AG04449 (cell line): Measurements from ENCODE around the gene C6orf15.

Source experiments
- CTCF ChIA-PET: fragments of 350-600 bp; formaldehyde crosslinking; extraction: SDS; loops from one replicate; lab custom pipeline; 2021; ENCODE audit warnings: antibody characterized with exemption; lab: Yijun Ruan, JAX
- POLR2A ChIA-PET: fragments of 400-600, 350-600 bp; formaldehyde crosslinking; extraction: SDS; loops from one replicate; lab custom pipeline; 2020; ENCODE audit warnings: antibody characterized with exemption, inconsistent platforms; lab: Yijun Ruan, JAX
- DNase-seq: peaks from one replicate; pipeline ENCODE4 v3.0.0-alpha.2; 2010; ENCODE audit warnings: low read depth, low spot score
- H3K4me3 ChIP-seq: 2 replicates; pipeline ENCODE4 v1.5.1; 2011; ENCODE audit warnings: low read depth, mild to moderate bottlenecking, control low read depth, low read length
- CTCF ChIP-seq: IDR thresholded peaks from one replicate; pipeline ENCODE4 v1.5.1; 2011; ENCODE audit warnings: mild to moderate bottlenecking, moderate library complexity, low read length, control low read depth, inconsistent platforms; ENCODE audit not compliant: insufficient read depth; ENCODE audit errors: missing control alignments

The C6orf15 gene

GRCh38 chr6:31092238-31092637 is 20.1 kb downstream of the C6orf15 start:
- ChIA-PET CTCF (interaction anchor here (0.8 to 38.8 kb wide), 8 partner anchors 9 to 270 kb away, joined by 3 to 1346 read pairs (median 8); partner anchors contain the start of genes C6orf15, GTF2H4, PSORS1C1 and VARS2), POLR2A (no interaction called here)
- no peak for DNase-seq
- TF ChIP-seq CTCF = no peak
- no peak overlapping the region for H3K4me3 ChIP-seq

- no peak for TF ChIP-seq CTCF
- ChIA-PET POLR2A (no interaction called here), CTCF (interaction anchor here (0.6 to 38.8 kb wide), 10 partner anchors 8 to 550 kb away, joined by 3 to 1346 read pairs (median 8); partner anchors contain the start of genes GTF2H4, PSORS1C1 and VARS2)
Measured at GRCh38 chr6:31091680-31092079, 20.7 kb downstream of the C6orf15 start.

GRCh38 chr6:31090973-31091364 is 21.4 kb downstream of the C6orf15 start:
- POLR2A ChIA-PET = no interaction called here
- TF ChIP-seq CTCF = no peak
- no peak for DNase-seq
- CTCF ChIA-PET = interaction anchor here (0.7 to 38.8 kb wide), 8 partner anchors 11 to 550 kb away, joined by 3 to 1346 read pairs (median 20); partner anchors contain the start of genes GTF2H4 and VARS2
- no peak overlapping the region for H3K4me3 ChIP-seq

More at GRCh38 chr6:31091680-31092079, 20.7 kb downstream of the C6orf15 start:
- no peak overlapping the region for H3K4me3 ChIP-seq
- DNase-seq = no peak

- no peak for DNase-seq
- H3K4me3 ChIP-seq = no peak overlapping the region
- no peak for TF ChIP-seq CTCF
- CTCF ChIA-PET = interaction anchor here (0.7 to 38.8 kb wide), 9 partner anchors 11 to 262 kb away, joined by 3 to 1346 read pairs (median 5); partner anchors contain the start of genes GTF2H4 and VARS2
- POLR2A ChIA-PET = no interaction called here
Measured at GRCh38 chr6:31090275-31090972, 22.0 kb downstream of the C6orf15 start.

- ChIA-PET POLR2A (interaction anchor here (0.8 kb wide), 2 partner anchors 174 to 260 kb away, joined by 4 read pairs; partner anchors contain the start of gene VARS2), CTCF (interaction anchor here (0.6 to 38.8 kb wide), 72 partner anchors 8 to 555 kb away, joined by 3 to 1346 read pairs (median 4); partner anchors contain the start of genes DDR1, GTF2H4, PSORS1C1 and VARS2)
- DNase-seq = peak; percentile 23
Measured at GRCh38 chr6:31087494-31088089, 24.8 kb downstream of the C6orf15 start.

More at GRCh38 chr6:31087494-31088089, 24.8 kb downstream of the C6orf15 start:
- TF ChIP-seq CTCF = peak; percentile 77
- H3K4me3 ChIP-seq = no peak overlapping the region
